ENCODE results near the gene PYGO2. TPM values are rescaled to one million over a fixed set of nuclear protein-coding genes. Genes with fewer than 3 reads are reported as not detected.

The PYGO2 gene
- total and polyA plus RNA-seq, 2 experiments from 2014 or later, result 45.3 to 45.6 TPM

GRCh38 chr1:154959426-154959780, 2.2 kb downstream of the PYGO2 start:
- no peaks in the 10 kb centered on the region for H3K36me3 ChIP-seq
- H3K27me3 ChIP-seq, result no peaks in the 10 kb centered on the region
- DNase-seq (ENCODE audit: low read depth in 1 of 2, low spot score in 1 of 2), result no peak
- H3K4me3 ChIP-seq, result no peak overlapping the region
- TF ChIP-seq, protein P1, sequence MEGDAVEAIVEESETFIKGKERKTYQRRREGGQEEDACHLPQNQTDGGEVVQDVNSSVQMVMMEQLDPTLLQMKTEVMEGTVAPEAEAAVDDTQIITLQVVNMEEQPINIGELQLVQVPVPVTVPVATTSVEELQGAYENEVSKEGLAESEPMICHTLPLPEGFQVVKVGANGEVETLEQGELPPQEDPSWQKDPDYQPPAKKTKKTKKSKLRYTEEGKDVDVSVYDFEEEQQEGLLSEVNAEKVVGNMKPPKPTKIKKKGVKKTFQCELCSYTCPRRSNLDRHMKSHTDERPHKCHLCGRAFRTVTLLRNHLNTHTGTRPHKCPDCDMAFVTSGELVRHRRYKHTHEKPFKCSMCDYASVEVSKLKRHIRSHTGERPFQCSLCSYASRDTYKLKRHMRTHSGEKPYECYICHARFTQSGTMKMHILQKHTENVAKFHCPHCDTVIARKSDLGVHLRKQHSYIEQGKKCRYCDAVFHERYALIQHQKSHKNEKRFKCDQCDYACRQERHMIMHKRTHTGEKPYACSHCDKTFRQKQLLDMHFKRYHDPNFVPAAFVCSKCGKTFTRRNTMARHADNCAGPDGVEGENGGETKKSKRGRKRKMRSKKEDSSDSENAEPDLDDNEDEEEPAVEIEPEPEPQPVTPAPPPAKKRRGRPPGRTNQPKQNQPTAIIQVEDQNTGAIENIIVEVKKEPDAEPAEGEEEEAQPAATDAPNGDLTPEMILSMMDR (IDR thresholded peaks at IDR 0.05; ENCODE audit: low read depth, low read length), result no peak
- no peak overlapping the region for H3K27ac ChIP-seq
- H3K4me1 ChIP-seq (ENCODE audit: low read depth), result peaks cover 26% of the 10 kb centered on the region
- H3K9me3 ChIP-seq (ENCODE audit: low read depth), result no peaks in the 10 kb centered on the region

- TF ChIP-seq, protein P1 (IDR thresholded peaks at IDR 0.05; ENCODE audit: low read depth, low read length), result no peak
- DNase-seq (ENCODE audit: low read depth in 1 of 2, low spot score in 1 of 2), result no peak
- H3K4me1 ChIP-seq (ENCODE audit: low read depth), result peaks cover 32% of the 10 kb centered on the region
- H3K9me3 ChIP-seq (ENCODE audit: low read depth), result no peaks in the 10 kb centered on the region
- H3K36me3 ChIP-seq, result no peaks in the 10 kb centered on the region
- no peak overlapping the region for H3K4me3 ChIP-seq
- no peaks in the 10 kb centered on the region for H3K27me3 ChIP-seq
- no peak overlapping the region for H3K27ac ChIP-seq
Measured at GRCh38 chr1:154958681-154959425, 2.7 kb downstream of the PYGO2 start.

- Histone ChIP-seq H3K27ac (no peak overlapping the region), H3K36me3 (no peaks in the 10 kb centered on the region), H3K27me3 (no peaks in the 10 kb centered on the region), H3K4me1 (ENCODE audit: low read depth) (peaks cover 40% of the 10 kb centered on the region), H3K9me3 (ENCODE audit: low read depth) (no peaks in the 10 kb centered on the region), H3K4me3 (no peak overlapping the region)
- TF ChIP-seq, protein P1 (IDR thresholded peaks at IDR 0.05; ENCODE audit: low read depth, low read length), result no peak
- DNase-seq (ENCODE audit: low read depth in 1 of 2, low spot score in 1 of 2), result no peak
Measured at GRCh38 chr1:154958036-154958435, 3.5 kb downstream of the PYGO2 start.

DNA sequence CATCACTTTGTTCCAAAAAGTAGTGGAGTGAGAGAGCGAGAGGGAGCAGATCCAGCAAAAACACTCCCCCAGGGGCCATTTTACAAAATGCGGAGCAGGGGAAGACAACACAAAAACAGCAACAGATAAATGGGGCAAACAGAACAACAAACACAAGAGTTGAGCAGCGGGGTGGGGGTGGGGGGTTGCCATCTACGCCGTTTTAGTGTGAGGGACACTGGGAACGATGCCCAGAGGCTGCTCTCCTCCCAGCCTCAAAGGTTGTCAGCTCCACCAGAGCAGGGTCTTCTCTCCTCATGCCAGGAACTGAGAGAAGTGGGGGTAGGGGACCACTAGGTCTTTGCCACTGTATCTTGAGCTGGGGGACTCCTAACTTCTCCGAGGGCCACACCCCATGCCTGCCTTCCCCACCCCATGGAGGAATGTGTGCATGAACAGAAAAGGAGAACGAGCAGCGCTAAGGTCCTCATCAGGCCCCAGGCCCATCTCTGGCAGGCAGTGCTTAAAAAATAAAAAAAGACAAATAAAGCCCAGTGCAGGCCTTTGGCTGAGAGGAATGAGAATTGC, 4.4 kb downstream of the PYGO2 start:
- no peaks in the 10 kb centered on the region for H3K36me3 ChIP-seq
- no peaks in the 10 kb centered on the region for H3K9me3 ChIP-seq (ENCODE audit: low read depth)
- TF ChIP-seq, protein P1 (IDR thresholded peaks at IDR 0.05; ENCODE audit: low read depth, low read length), result no peak
- H3K27ac ChIP-seq, result peak overlapping the region; percentile 94
- H3K27me3 ChIP-seq, result no peaks in the 10 kb centered on the region
- peaks cover 43% of the 10 kb centered on the region for H3K4me1 ChIP-seq (ENCODE audit: low read depth)
- no peak overlapping the region for H3K4me3 ChIP-seq
- no peak for DNase-seq (ENCODE audit: low read depth in 1 of 2, low spot score in 1 of 2)

DNA sequence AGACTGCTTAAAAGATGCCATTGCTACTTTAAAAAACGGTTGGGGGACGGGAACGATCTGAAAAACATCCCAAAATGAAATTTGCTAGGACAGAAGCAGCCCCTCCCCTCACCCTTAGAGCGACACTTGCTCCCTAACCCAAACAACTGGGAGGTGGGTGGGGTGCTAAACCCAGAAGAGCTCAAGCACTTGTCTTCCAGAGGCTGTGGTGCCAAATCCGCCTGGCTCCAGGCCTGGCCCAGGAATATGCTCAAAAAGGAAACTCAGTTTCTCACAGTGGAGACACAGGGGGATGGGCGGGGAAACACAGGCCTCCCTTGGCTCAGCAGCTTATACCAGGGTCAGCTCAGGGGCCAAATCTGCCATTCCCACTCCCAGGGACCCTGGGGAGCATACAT, 5.0 kb downstream of the PYGO2 start:
- no peaks in the 10 kb centered on the region for H3K36me3 ChIP-seq
- H3K27ac ChIP-seq, result peak overlapping the region; percentile 94
- TF ChIP-seq, protein P1 (IDR thresholded peaks at IDR 0.05; ENCODE audit: low read depth, low read length), result no peak
- H3K4me3 ChIP-seq, result peak overlapping the region; percentile 47
- peaks cover 50% of the 10 kb centered on the region for H3K4me1 ChIP-seq (ENCODE audit: low read depth)
- H3K9me3 ChIP-seq (ENCODE audit: low read depth), result no peaks in the 10 kb centered on the region
- H3K27me3 ChIP-seq, result no peaks in the 10 kb centered on the region
- no peak for DNase-seq (ENCODE audit: low read depth in 1 of 2, low spot score in 1 of 2)

All from cardiac muscle cell (in vitro differentiated cells and primary cell).